Measurements from ENCODE around the gene CINP. TPM values are rescaled to one million over a fixed set of nuclear protein-coding genes. Genes with fewer than 3 reads are reported as not detected.

Gene CINP
- total RNA-seq, 1 donor from 2014 or later, result 35.5 TPM

Other genes starting within 250 kb of the CINP start
- 28.2 and 30.2 TPM in 2 replicates for gene WDR20, start 223.0 kb downstream of the CINP start, total RNA-seq
- gene MOK, start 57.7 kb downstream of the CINP start, total RNA-seq, result 16.7 and 18.2 TPM in 2 replicates
- gene ZNF839, start 43.1 kb downstream of the CINP start, total RNA-seq, result 15.9 and 16.1 TPM in 2 replicates
- 27.0 and 28.3 TPM in 2 replicates for gene TECPR2, start 51 bp upstream of the CINP start, total RNA-seq
- 33.2 and 40.0 TPM in 2 replicates for gene ANKRD9, start 146.9 kb upstream of the CINP start, total RNA-seq
- 27.3 and 27.8 TPM in 2 replicates for gene RCOR1, start 229.8 kb upstream of the CINP start, total RNA-seq

Data from neural crest cell (in vitro differentiated cells).